ENCODE results near the gene VSIG10.
"Not testable (repeated sequence)": the region's sequence is repeated elsewhere in the genome, so short reads cannot be mapped to it uniquely, and the experiment has no call there.

The VSIG10 gene

GRCh38 chr12:118022097-118022727 lies 81.6 kb downstream of the VSIG10 start:
- not testable (repeated sequence) for H3K4me3 Mint-ChIP-seq; ATAC-seq (replicated peaks); H3K9me3 Mint-ChIP-seq; H3K27me3 Mint-ChIP-seq; DNase-seq
- peaks cover 45 to 63% of the 10 kb centered on the region in 2 donors for H3K36me3 Mint-ChIP-seq
- H3K27ac Mint-ChIP-seq, result peak overlapping the region; percentile 52
- peaks cover 7 to 17% of the 10 kb centered on the region in 2 donors for H3K4me1 Mint-ChIP-seq

GRCh38 chr12:118020036-118020435 lies 83.8 kb downstream of the VSIG10 start:
- H3K4me3 Mint-ChIP-seq, result no peak overlapping the region
- DNase-seq, result no peak
- no peaks in the 10 kb centered on the region for H3K9me3 Mint-ChIP-seq
- H3K27me3 Mint-ChIP-seq, result no peaks in the 10 kb centered on the region
- peaks cover 36 to 53% of the 10 kb centered on the region in 2 donors for H3K36me3 Mint-ChIP-seq
- no peak for ATAC-seq (replicated peaks)
- peaks cover 9 to 26% of the 10 kb centered on the region in 2 donors for H3K4me1 Mint-ChIP-seq
- H3K27ac Mint-ChIP-seq, result no peak overlapping the region

DNA sequence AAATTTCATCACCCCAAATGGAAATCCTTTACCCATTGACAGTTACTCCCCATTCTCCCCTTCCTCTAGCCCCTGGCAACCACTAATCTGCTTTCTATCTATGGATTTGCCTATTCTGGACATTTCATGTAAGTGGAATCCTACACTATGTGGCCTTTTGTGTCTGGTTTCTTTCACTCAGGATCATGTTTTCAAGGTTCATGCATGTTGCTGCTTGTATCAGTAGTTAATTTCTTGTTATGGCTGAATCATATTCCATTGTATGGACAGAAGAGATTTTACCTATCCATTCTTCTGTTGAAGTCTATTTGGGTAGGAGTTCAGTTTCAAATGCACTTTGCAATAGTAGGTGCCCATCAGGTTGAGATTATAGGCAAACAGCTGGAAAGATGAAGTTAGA lies 85.9 kb downstream of the VSIG10 start:
- no peak overlapping the region for H3K27ac Mint-ChIP-seq
- peak overlapping the region; percentile 94 to 95 for H3K4me3 Mint-ChIP-seq
- H3K4me1 Mint-ChIP-seq, result peaks cover 9 to 26% of the 10 kb centered on the region in 2 donors
- no peak for ATAC-seq (replicated peaks)
- peaks cover 0 to 4% of the 10 kb centered on the region in 2 donors for H3K9me3 Mint-ChIP-seq
- no peak for DNase-seq
- H3K27me3 Mint-ChIP-seq, result no peaks in the 10 kb centered on the region
- H3K36me3 Mint-ChIP-seq, result peaks cover 29 to 38% of the 10 kb centered on the region in 2 donors

- peak; percentile 95 for DNase-seq
- Mint-ChIP-seq H3K4me1 (peaks cover 6 to 26% of the 10 kb centered on the region in 2 donors), H3K27me3 (no peaks in the 10 kb centered on the region), H3K4me3 (peak within 1 kb of the TSS; percentile 94 to 95), H3K36me3 (peaks cover 21 to 28% of the 10 kb centered on the region in 2 donors), H3K27ac (peak within 1 kb of the TSS; percentile 96), H3K9me3 (peaks cover 0 to 4% of the 10 kb centered on the region in 2 donors)
- peak; percentile 98 for ATAC-seq (replicated peaks)
Observed at GRCh38 chr12:118016424-118017264, 87.2 kb downstream of the VSIG10 start, which contains the start of gene RFC5. Gene RFC5 (plus strand): TSS chr12:118016703. CDS start chr12:118016828, 125 bp downstream.

- H3K27ac Mint-ChIP-seq, result peak overlapping the region; percentile 25
- no peaks in the 10 kb centered on the region for H3K27me3 Mint-ChIP-seq
- H3K4me3 Mint-ChIP-seq, result peak overlapping the region; percentile 94 to 95
- no peak for ATAC-seq (replicated peaks)
- H3K4me1 Mint-ChIP-seq, result peaks cover 6 to 26% of the 10 kb centered on the region in 2 donors
- DNase-seq, result no peak
- H3K9me3 Mint-ChIP-seq, result peaks cover 0 to 4% of the 10 kb centered on the region in 2 donors
- peaks cover 18 to 23% of the 10 kb centered on the region in 2 donors for H3K36me3 Mint-ChIP-seq
Observed at GRCh38 chr12:118015944-118016343, 87.9 kb downstream of the VSIG10 start.

GRCh38 chr12:118015306-118015705 lies 88.5 kb downstream of the VSIG10 start:
- H3K9me3 Mint-ChIP-seq, result peaks cover 0 to 4% of the 10 kb centered on the region in 2 donors
- H3K27ac Mint-ChIP-seq, result peak overlapping the region; percentile 42
- H3K27me3 Mint-ChIP-seq, result no peaks in the 10 kb centered on the region
- no peak overlapping the region for H3K4me3 Mint-ChIP-seq
- DNase-seq (no peak), ATAC-seq (replicated peaks) (no peak)
- H3K4me1 Mint-ChIP-seq, result peaks cover 6 to 26% of the 10 kb centered on the region in 2 donors
- peaks cover 13 to 16% of the 10 kb centered on the region in 2 donors for H3K36me3 Mint-ChIP-seq
